GM18868 (cell line): ENCODE data around the gene CT47A1.
"Not testable (repeated sequence)": the region's sequence is repeated elsewhere in the genome, so short reads cannot be mapped to it uniquely, and the experiment has no call there.

Experiments used
- ATAC-seq: cut with Tn5 transposase; IDR thresholded peaks from one replicate; pipeline ENCODE4 v1.9.1; 2021; ENCODE audit warnings: mild to moderate bottlenecking, moderate library complexity; ENCODE audit not compliant: unreplicated experiment

Gene CT47A1

GRCh38 chrX:120985660-120986059, at the start of gene CT47A1:
Gene CT47A1, minus strand, starts transcription at chrX:120985760. Its CDS starts 231 bp downstream, at chrX:120985529.
- not testable (repeated sequence) for ATAC-seq

- ATAC-seq = no peak
Measured at GRCh38 chrX:121032531-121032930, 47.0 kb upstream of the CT47A1 start.

DNA sequence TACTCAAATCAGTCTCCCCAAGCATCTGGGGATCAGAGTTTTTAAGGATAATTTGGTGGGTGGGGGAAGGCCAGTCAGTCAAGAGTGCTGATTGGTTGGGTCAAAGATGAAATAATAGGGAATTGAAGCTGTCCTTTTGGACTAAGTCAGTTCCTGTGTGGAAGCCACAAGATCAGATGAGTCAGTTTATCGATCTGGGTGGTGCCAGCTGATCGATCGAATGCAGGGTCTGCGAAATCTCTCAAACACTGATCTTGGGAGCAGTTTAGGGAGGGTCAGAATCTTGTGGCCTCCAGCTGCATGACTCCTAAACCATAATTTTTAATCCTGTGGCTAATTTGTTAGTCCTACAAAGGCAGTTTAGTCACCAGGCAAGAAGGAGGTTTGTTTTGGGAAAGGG, 44.5 kb upstream of the CT47A1 start:
- ATAC-seq = no peak

DNA sequence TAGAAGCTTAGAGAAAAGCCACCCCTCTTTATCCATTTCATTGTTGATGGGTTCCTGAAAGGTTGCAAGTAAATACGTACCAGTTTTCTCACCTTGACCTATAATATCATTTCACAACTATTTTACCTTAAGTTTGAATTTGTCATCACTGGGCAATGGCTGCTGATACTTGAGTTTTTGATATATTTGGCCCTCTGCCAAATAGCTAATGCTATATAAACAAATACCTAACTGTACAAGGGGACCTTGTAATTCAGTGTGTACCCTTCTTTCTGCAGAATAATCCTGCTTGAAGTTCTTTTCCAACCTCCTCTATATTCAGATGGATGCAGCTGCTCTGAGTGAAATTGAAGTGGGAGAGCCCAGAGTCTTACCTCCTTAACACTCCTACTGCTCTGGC, 42.9 kb upstream of the CT47A1 start:
- ATAC-seq = no peak

- ATAC-seq = no peak
Measured at GRCh38 chrX:121014826-121015225, 29.3 kb upstream of the CT47A1 start.

DNA sequence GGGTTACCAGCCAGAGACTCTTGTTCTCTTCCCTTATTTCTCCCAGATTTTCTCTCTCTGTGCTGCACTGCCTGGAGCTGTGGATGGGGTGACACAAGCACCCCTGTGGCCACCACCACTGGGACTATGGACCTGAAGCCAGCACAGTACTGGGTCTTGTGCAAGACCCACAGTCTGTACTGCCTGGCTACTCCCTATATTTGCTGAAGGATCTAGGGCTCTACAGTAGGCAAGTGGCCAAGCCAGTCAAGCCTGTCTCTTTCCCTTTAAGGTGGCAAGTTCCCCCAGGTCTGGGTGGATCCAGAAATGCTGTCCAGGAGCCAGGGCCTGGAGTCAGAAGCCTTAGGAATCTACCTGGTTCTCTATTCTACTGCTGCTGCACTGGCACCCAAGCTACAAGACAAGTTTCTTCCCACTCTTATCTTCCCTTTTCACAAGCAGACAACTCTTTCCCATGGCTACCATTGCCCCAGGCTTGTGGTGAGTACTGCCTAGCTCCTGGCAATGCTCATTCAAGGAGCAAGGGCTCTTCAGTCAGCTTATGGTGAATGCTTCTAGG, 28.4 kb upstream of the CT47A1 start:
- no peak for ATAC-seq

GRCh38 chrX:121011254-121011653, 25.7 kb upstream of the CT47A1 start:
- ATAC-seq = no peak

- ATAC-seq = no peak
Measured at GRCh38 chrX:121010218-121010617, 24.7 kb upstream of the CT47A1 start.

GRCh38 chrX:121009764-121010163, 24.2 kb upstream of the CT47A1 start:
- no peak for ATAC-seq

GRCh38 chrX:121008920-121009319, 23.4 kb upstream of the CT47A1 start:
- ATAC-seq = no peak

DNA sequence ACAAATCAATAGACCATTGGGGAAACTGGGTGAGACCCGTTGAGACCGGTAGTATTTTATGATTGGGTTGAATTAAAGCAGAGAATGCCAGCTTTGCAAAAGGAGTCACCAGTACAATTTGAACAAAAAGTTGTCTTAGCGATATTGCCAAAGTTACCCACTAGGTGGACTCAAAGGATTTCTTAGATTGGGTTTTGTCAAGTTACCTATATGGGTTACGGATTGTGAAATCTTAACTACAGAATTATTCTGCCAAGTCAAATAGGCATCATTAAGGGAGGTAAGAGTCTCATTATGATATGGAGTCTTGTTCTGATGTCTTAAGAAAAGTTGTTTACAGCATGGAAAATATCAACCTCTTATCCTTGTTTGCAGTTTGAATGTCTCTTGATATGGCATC, 15.0 kb upstream of the CT47A1 start:
- peak; percentile 75 for ATAC-seq

GRCh38 chrX:120999413-120999812, 13.9 kb upstream of the CT47A1 start:
- peak; percentile 79 for ATAC-seq

DNA sequence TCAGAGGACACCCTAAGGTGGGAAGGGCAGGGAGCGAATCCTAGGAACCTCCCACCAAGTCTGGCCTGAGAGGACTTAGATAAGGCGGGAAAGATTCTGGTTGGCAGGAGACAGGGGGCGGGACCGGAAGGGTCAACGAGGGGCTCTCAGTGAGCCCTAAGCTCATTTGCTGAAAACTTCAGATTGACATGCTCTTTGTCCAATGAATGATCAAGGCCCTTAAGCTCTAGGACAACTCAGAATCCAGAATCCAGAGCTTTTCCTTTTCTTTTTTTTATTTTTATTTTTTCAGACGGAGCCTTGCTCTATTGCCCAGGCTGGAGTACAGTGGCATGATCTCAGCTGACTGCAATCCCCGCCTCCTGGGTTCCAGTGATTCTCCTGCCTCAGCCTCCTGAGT, 29.1 kb downstream of the CT47A1 start, which contains the start of gene CT47A7:
Gene CT47A7, minus strand, starts transcription at position 101 of the 400 bp plus-strand sequence. CDS start 255 bp downstream, outside the sequence.
- not testable (repeated sequence) for ATAC-seq
